ENCODE data around the gene ZNF664. TPM values are rescaled to one million over a fixed set of nuclear protein-coding genes. Genes with fewer than 3 reads are reported as not detected.

Gene ZNF664
- total RNA-seq, 6 donors from 2014 or later, result 49.1 to 112 (median 91.8) TPM

- no peaks in the 10 kb centered on the region for H3K4me1 ChIP-seq
- H3K27ac ChIP-seq, result no peak overlapping the region
- H3K9me3 ChIP-seq, result no peaks in the 10 kb centered on the region
- ATAC-seq (ENCODE audit: low FRiP score in 2 of 2) (no peak), DNase-seq (peak in 1 of 2 donors; percentile 38)
- no peaks in the 10 kb centered on the region for H3K27me3 ChIP-seq
- H3K36me3 ChIP-seq, result peaks cover 6 to 30% (median 21%) of the 10 kb centered on the region in 4 donors
- H3K4me3 ChIP-seq, result no peak overlapping the region
- WGBS, 2 donors, result 89 to 95% methylated on average over 9 to 11 of the region's 13 CpGs
- TF ChIP-seq, protein P1, sequence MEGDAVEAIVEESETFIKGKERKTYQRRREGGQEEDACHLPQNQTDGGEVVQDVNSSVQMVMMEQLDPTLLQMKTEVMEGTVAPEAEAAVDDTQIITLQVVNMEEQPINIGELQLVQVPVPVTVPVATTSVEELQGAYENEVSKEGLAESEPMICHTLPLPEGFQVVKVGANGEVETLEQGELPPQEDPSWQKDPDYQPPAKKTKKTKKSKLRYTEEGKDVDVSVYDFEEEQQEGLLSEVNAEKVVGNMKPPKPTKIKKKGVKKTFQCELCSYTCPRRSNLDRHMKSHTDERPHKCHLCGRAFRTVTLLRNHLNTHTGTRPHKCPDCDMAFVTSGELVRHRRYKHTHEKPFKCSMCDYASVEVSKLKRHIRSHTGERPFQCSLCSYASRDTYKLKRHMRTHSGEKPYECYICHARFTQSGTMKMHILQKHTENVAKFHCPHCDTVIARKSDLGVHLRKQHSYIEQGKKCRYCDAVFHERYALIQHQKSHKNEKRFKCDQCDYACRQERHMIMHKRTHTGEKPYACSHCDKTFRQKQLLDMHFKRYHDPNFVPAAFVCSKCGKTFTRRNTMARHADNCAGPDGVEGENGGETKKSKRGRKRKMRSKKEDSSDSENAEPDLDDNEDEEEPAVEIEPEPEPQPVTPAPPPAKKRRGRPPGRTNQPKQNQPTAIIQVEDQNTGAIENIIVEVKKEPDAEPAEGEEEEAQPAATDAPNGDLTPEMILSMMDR (IDR thresholded peaks at IDR 0.05), result no peak
- TF ChIP-seq POLR2AphosphoS5 (IDR thresholded peaks at IDR 0.05) (no peak), POLR2A (IDR thresholded peaks at IDR 0.05) (no peak), EP300 (IDR thresholded peaks at IDR 0.05) (no peak)
These were observed 42.8 kb downstream of the ZNF664 start for GRCh38 chr12:124015494-124016461.

DNA sequence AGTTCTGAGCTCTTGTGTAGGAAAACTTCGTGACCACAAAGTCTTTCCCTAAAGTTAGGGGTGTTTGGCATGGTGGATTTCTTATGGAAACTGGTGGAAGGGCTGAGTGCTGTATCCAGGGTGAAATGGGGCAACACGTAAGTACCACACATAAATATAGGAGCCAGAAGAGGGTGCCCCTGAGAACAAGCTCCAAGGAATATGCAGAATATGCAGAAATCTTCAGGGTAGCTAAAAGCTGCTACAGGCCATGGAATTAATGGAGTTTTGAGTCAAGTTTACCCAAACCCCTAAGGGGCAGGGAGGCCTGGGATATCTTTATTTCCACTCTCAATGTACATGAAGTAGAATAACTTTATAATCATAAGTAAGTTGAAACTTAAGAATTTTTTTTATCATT lies 44.0 kb downstream of the ZNF664 start:
- Histone ChIP-seq H3K4me3 (no peak overlapping the region), H3K9me3 (no peaks in the 10 kb centered on the region), H3K27me3 (no peaks in the 10 kb centered on the region), H3K4me1 (no peaks in the 10 kb centered on the region), H3K27ac (no peak overlapping the region), H3K36me3 (peaks cover 3 to 17% (median 13%) of the 10 kb centered on the region in 4 donors)
- WGBS, 2 donors, result 97 to 100% methylated on average over 2 of the region's 2 CpGs
- no peak for DNase-seq
- TF ChIP-seq POLR2A (IDR thresholded peaks at IDR 0.05) (no peak), EP300 (IDR thresholded peaks at IDR 0.05) (no peak), POLR2AphosphoS5 (IDR thresholded peaks at IDR 0.05) (no peak)
- TF ChIP-seq, protein P1 (IDR thresholded peaks at IDR 0.05), result no peak
- ATAC-seq (ENCODE audit: low FRiP score in 2 of 2), result no peak

DNA sequence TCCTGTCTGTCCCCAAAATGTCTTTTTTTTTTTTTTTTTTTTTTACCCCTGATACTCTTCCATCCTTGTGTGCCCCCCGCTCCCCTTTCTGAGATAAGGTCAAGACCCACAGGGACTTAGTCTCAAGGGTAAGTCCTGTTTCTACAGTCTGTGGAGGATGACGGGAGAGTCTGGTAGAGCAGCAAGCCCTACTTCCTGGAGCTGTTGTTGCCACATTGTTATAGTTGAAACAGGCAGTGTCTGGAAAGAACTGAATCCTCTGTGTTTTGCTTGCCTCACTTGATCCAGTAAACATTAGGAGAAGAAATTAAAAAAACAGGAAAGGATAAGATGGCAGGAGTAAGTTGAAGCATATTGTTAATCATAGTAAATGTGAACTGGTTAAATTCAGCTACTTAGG lies 45.5 kb downstream of the ZNF664 start:
- DNase-seq (no peak), ATAC-seq (ENCODE audit: low FRiP score in 2 of 2) (no peak)
- no peaks in the 10 kb centered on the region for H3K4me1 ChIP-seq
- H3K9me3 ChIP-seq, result no peaks in the 10 kb centered on the region
- no peaks in the 10 kb centered on the region for H3K27me3 ChIP-seq
- no peak for TF ChIP-seq POLR2AphosphoS5 (IDR thresholded peaks at IDR 0.05)
- no peak for TF ChIP-seq EP300 (IDR thresholded peaks at IDR 0.05)
- TF ChIP-seq, protein P1 (IDR thresholded peaks at IDR 0.05), result no peak
- no peak for TF ChIP-seq POLR2A (IDR thresholded peaks at IDR 0.05)
- H3K36me3 ChIP-seq, result peaks cover 0 to 2% (median 0%) of the 10 kb centered on the region in 4 donors
- no peak overlapping the region for H3K27ac ChIP-seq
- WGBS, 2 donors, result 74 to 75% methylated on average over 2 of the region's 2 CpGs
- no peak overlapping the region for H3K4me3 ChIP-seq

- no peaks in the 10 kb centered on the region for H3K4me1 ChIP-seq
- no peak for TF ChIP-seq EP300 (IDR thresholded peaks at IDR 0.05)
- TF ChIP-seq, protein P1 (IDR thresholded peaks at IDR 0.05), result no peak
- no peak for TF ChIP-seq POLR2A (IDR thresholded peaks at IDR 0.05)
- no peak for TF ChIP-seq POLR2AphosphoS5 (IDR thresholded peaks at IDR 0.05)
- H3K36me3 ChIP-seq, result no peaks in the 10 kb centered on the region
- DNase-seq, result no peak
- no peaks in the 10 kb centered on the region for H3K27me3 ChIP-seq
- no peaks in the 10 kb centered on the region for H3K9me3 ChIP-seq
- H3K27ac ChIP-seq, result no peak overlapping the region
- H3K4me3 ChIP-seq, result no peak overlapping the region
- no peak for ATAC-seq (ENCODE audit: low FRiP score in 2 of 2)
These were observed 46.1 kb downstream of the ZNF664 start for GRCh38 chr12:124019115-124019514.

All from upper lobe of left lung (tissue), 6 donors.